GM19328 (cell line): ENCODE data around the gene HSF2BP.
"Not testable (repeated sequence)": the region's sequence is repeated elsewhere in the genome, so short reads cannot be mapped to it uniquely, and the experiment has no call there.

Experiments
- ATAC-seq: cut with Tn5 transposase; IDR thresholded peaks from one replicate; pipeline ENCODE4 v1.9.1; 2021; ENCODE audit warnings: mild to moderate bottlenecking, moderate library complexity; ENCODE audit not compliant: unreplicated experiment

HSF2BP gene

GRCh38 chr21:43599728-43600127 is 59.6 kb downstream of the HSF2BP start:
- no peak for ATAC-seq

- ATAC-seq, result no peak
These were observed 60.7 kb downstream of the HSF2BP start for GRCh38 chr21:43598416-43599120.

- no peak for ATAC-seq
These were observed 61.6 kb downstream of the HSF2BP start for GRCh38 chr21:43597540-43598250.

GRCh38 chr21:43597052-43597451 is 62.2 kb downstream of the HSF2BP start:
- ATAC-seq, result no peak

GRCh38 chr21:43596616-43597015 is 62.7 kb downstream of the HSF2BP start:
- ATAC-seq, result no peak

GRCh38 chr21:43595769-43596168 is 63.5 kb downstream of the HSF2BP start:
- ATAC-seq, result not testable (repeated sequence)

GRCh38 chr21:43593078-43593477 is 66.2 kb downstream of the HSF2BP start:
- no peak for ATAC-seq

GRCh38 chr21:43591571-43591970 is 67.7 kb downstream of the HSF2BP start:
- no peak for ATAC-seq

- no peak for ATAC-seq
These were observed 69.1 kb downstream of the HSF2BP start for GRCh38 chr21:43590194-43590593.

- no peak for ATAC-seq
These were observed 70.3 kb downstream of the HSF2BP start for GRCh38 chr21:43588957-43589356.

- ATAC-seq, result no peak
These were observed 73.3 kb downstream of the HSF2BP start for GRCh38 chr21:43585924-43586413.

GRCh38 chr21:43585514-43585913 is 73.8 kb downstream of the HSF2BP start:
- ATAC-seq, result no peak

- ATAC-seq, result no peak
These were observed 77.8 kb downstream of the HSF2BP start for GRCh38 chr21:43581453-43581852.

- ATAC-seq, result no peak
These were observed 80.5 kb downstream of the HSF2BP start for GRCh38 chr21:43578677-43579303.

GRCh38 chr21:43575473-43575844 is 83.8 kb downstream of the HSF2BP start:
- ATAC-seq, result no peak

- ATAC-seq, result no peak
These were observed 84.4 kb downstream of the HSF2BP start for GRCh38 chr21:43574741-43575472.

- no peak for ATAC-seq
These were observed 85.4 kb downstream of the HSF2BP start for GRCh38 chr21:43573921-43574320.

- no peak for ATAC-seq
These were observed 86.8 kb downstream of the HSF2BP start for GRCh38 chr21:43572446-43572845.

GRCh38 chr21:43571976-43572375 is 87.3 kb downstream of the HSF2BP start:
- no peak for ATAC-seq

GRCh38 chr21:43570195-43570594 is 89.1 kb downstream of the HSF2BP start:
- not testable (repeated sequence) for ATAC-seq

- ATAC-seq, result not testable (repeated sequence)
These were observed 96.8 kb downstream of the HSF2BP start for GRCh38 chr21:43562451-43562850.
